SK-N-SH (cell line): ENCODE data around the gene CDCA3. TPM values are rescaled to one million over a fixed set of nuclear protein-coding genes. Genes with fewer than 3 reads are reported as not detected.

ENCODE experiments used
- CTCF ChIA-PET: fragments of 300-600, 350-600 bp; formaldehyde crosslinking; extraction: SDS; loops from one replicate; lab custom pipeline; 2021; lab: Yijun Ruan, JAX
- POLR2A ChIA-PET: fragments of 350-600 bp; sonication (Branson Sonifier 250); formaldehyde crosslinking; extraction: SDS; loops from one replicate; lab custom pipeline; 2020; ENCODE audit warnings: antibody characterized with exemption, inconsistent platforms; lab: Yijun Ruan, JAX
- DNase-seq: peaks from one replicate; pipeline ENCODE4 v3.0.0; 2012
- H2AFZ ChIP-seq: fragments of 200-600 bp; sonication (generic); 2 replicates; pipeline ENCODE4 v1.8.1; 2016; ENCODE audit warnings: antibody characterized with exemption, mild to moderate bottlenecking, low read depth
- H3F3A ChIP-seq: fragments of 200-600 bp; sonication (generic); replicated peaks from 2 replicates; pipeline ENCODE3; 2016; ENCODE audit warnings: antibody characterized with exemption, mild to moderate bottlenecking; ENCODE audit not compliant: insufficient read depth
- H3K27ac ChIP-seq, 2 experiments: fragments of 200-500 bp in 1 of 2; fragments of 200-600 bp in 1 of 2; sonication (Bioruptor generic) in 1 of 2; sonication (generic), shearing (Covaris generic) in 1 of 2; 2 replicates each; pipeline versions ENCODE4 v1.5.1 to v1.6.1; 2014 to 2016; ENCODE audit warnings: low read depth in 2 of 2, inconsistent platforms in 1 of 2, low read length in 1 of 2, mild to moderate bottlenecking in 1 of 2, mixed read lengths in 1 of 2
- H3K27me3 ChIP-seq: fragments of 200-600 bp; sonication (generic), shearing (Covaris generic); 2 replicates; pipeline ENCODE4 v1.6.1; 2016; ENCODE audit warnings: mixed run types; ENCODE audit not compliant: insufficient read depth
- H3K36me3 ChIP-seq, 2 experiments: fragments of 200-500 bp in 1 of 2; fragments of 200-600 bp in 1 of 2; sonication (Bioruptor generic) in 1 of 2; sonication (generic) in 1 of 2; replicated peaks in 1 of 2; 2 replicates each; pipeline versions ENCODE3 to v1.5.1; 2014 to 2016; ENCODE audit warnings: low read length in 1 of 2, mild to moderate bottlenecking in 1 of 2; ENCODE audit not compliant: insufficient read depth in 2 of 2, control insufficient read depth in 1 of 2
- H3K4me1 ChIP-seq, 2 experiments: fragments of 200-500 bp in 1 of 2; fragments of 200-600 bp in 1 of 2; sonication (Bioruptor generic) in 1 of 2; sonication (generic), shearing (Covaris generic) in 1 of 2; 2 replicates each; pipeline versions ENCODE4 v1.5.1 to v1.6.1; 2014 to 2016; ENCODE audit warnings: low read depth in 1 of 2, low read length in 1 of 2, mixed run types in 1 of 2; ENCODE audit not compliant: insufficient read depth in 2 of 2, control insufficient read depth in 1 of 2
- H3K4me2 ChIP-seq: fragments of 200-600 bp; sonication (generic), shearing (Covaris generic); 2 replicates; pipeline ENCODE4 v1.6.1; 2017; ENCODE audit warnings: mixed run types
- H3K4me3 ChIP-seq, 2 experiments: fragments of 200-500 bp in 1 of 2; fragments of 200-600 bp in 1 of 2; sonication (Bioruptor generic) in 1 of 2; sonication (generic), shearing (Covaris generic) in 1 of 2; 2 replicates each; pipeline versions ENCODE4 v1.5.1 to v1.8.1; 2014 to 2016; ENCODE audit warnings: low read depth in 2 of 2, inconsistent platforms in 1 of 2, low read length in 1 of 2, mild to moderate bottlenecking in 1 of 2, mixed read lengths in 1 of 2, moderate library complexity in 1 of 2
- H3K79me2 ChIP-seq: fragments of 200-600 bp; sonication (generic); 2 replicates; pipeline ENCODE4 v1.8.1; 2017; ENCODE audit warnings: mild to moderate bottlenecking; ENCODE audit not compliant: insufficient read depth
- H3K9ac ChIP-seq: fragments of 200-600 bp; sonication (generic); 2 replicates; pipeline ENCODE4 v1.6.1; 2017; ENCODE audit warnings: mixed run types
- H3K9me2 ChIP-seq: fragments of 200-600 bp; sonication (generic); 2 replicates; pipeline ENCODE4 v1.6.1; 2017; ENCODE audit warnings: mixed run types
- H3K9me3 ChIP-seq: fragments of 200-600 bp; sonication (generic); 2 replicates; pipeline ENCODE4 v1.6.1; 2017; ENCODE audit warnings: mixed run types, mild to moderate bottlenecking, moderate library complexity
- H4K20me1 ChIP-seq: fragments of 200-600 bp; sonication (generic); 2 replicates; pipeline ENCODE4 v1.6.1; 2017; ENCODE audit warnings: mild to moderate bottlenecking, mixed run types; ENCODE audit not compliant: insufficient read depth
- CHD2 ChIP-seq: fragments of 150-350 bp; IDR thresholded peaks from 2 replicates; pipeline ENCODE4 v1.6.1; 2018; ENCODE audit warnings: low read length; ENCODE audit not compliant: partially characterized antibody
- CTCF ChIP-seq: fragments of 200-600 bp; sonication (generic); IDR thresholded peaks from 2 replicates; pipeline ENCODE4 v1.6.1; 2017; ENCODE audit warnings: antibody characterized with exemption, mild to moderate bottlenecking, moderate library complexity
- FOSL2 ChIP-seq: IDR thresholded peaks from 2 replicates; pipeline ENCODE4 v1.4.0; 2012; ENCODE audit warnings: low read depth, mild to moderate bottlenecking, moderate library complexity, borderline replicate concordance
- FOXM1 ChIP-seq: IDR thresholded peaks from 2 replicates; pipeline ENCODE4 v1.4.0; 2012; ENCODE audit warnings: low read depth, mild to moderate bottlenecking
- GATA2 ChIP-seq: sonication (generic); formaldehyde crosslinking; IDR thresholded peaks from 2 replicates; pipeline ENCODE4 v1.5.0; 2020; ENCODE audit warnings: mild to moderate bottlenecking, missing genetic modification reagents
- JUND ChIP-seq: IDR thresholded peaks from 2 replicates; pipeline ENCODE4 v1.4.0; 2012
- MAX ChIP-seq: IDR thresholded peaks from 2 replicates; pipeline ENCODE4 v1.4.0; 2012; ENCODE audit warnings: low read depth
- NRF1 ChIP-seq: IDR thresholded peaks from 2 replicates; pipeline ENCODE4 v1.6.1; 2012; ENCODE audit warnings: low read depth, mild to moderate bottlenecking, low read length
- PBX3 ChIP-seq: IDR thresholded peaks from 2 replicates; pipeline ENCODE4; 2012
- RFX5 ChIP-seq: IDR thresholded peaks from 2 replicates; pipeline ENCODE4 v1.6.1; 2012; ENCODE audit warnings: mild to moderate bottlenecking, improper control_type of control experiment, low read length
- RXRA ChIP-seq: IDR thresholded peaks from 2 replicates; pipeline ENCODE4 v1.4.0; 2012; ENCODE audit warnings: low read depth, mild to moderate bottlenecking, borderline replicate concordance
- TCF12 ChIP-seq: IDR thresholded peaks from 2 replicates; pipeline ENCODE4 v1.4.0; 2012
- TEAD4 ChIP-seq: IDR thresholded peaks from 2 replicates; pipeline ENCODE4 v1.4.0; 2012; ENCODE audit warnings: mild to moderate bottlenecking, borderline replicate concordance; ENCODE audit not compliant: insufficient read depth
- USF1 ChIP-seq: IDR thresholded peaks from 2 replicates; pipeline ENCODE4 v1.4.0; 2012; ENCODE audit warnings: low read depth, borderline replicate concordance
- USF2 ChIP-seq: fragments of 150-350 bp; IDR thresholded peaks from 2 replicates; pipeline ENCODE4 v1.6.1; 2017; ENCODE audit warnings: antibody characterized with exemption, low read length, low read depth, borderline replicate concordance
- WGBS: methylation state at CpG from one replicate; pipeline ENCODE4 v1.1.6; 2017; ENCODE audit warnings: low lambda C conversion rate; 5-methylcytosine and 5-hydroxymethylcytosine counted together
- polyA plus RNA-seq, 3 experiments: library from polyadenylated mRNA; depleted of rRNA; stranded (reverse); fragments of >200 nt; gene quantifications; 2 replicates each; pipeline ENCODE4 v1.2.3, GENCODE V29; 2012

CDCA3 gene
- polyA plus RNA-seq, 1 of the 3 experiments (the other 2 are of a cell fraction): 33.0 TPM

- TF ChIP-seq MAX: no peak
Measured at GRCh38 chr12:6836851-6837250, 14.2 kb downstream of the CDCA3 start (continued).

- Histone ChIP-seq H3K36me3 (peaks cover 40 to 74% of the 10 kb centered on the region in 2 experiments), H3K9me3 (no peaks in the 10 kb centered on the region), H3F3A (no peaks in the 10 kb centered on the region), H3K9ac (no peak overlapping the region), H2AFZ (no peak overlapping the region), H4K20me1 (0 out of 2 replicates have a peak, but pooled peaks cover 11% of the 10 kb centered on the region), H3K4me1 (peaks cover 0 to 7% of the 10 kb centered on the region in 2 experiments; a peak in 1 of 4 replicates), H3K4me2 (no peak overlapping the region), H3K79me2 (peaks cover 12% of the 10 kb centered on the region), H3K27ac (no peak overlapping the region), H3K4me3 (no peak overlapping the region), H3K9me2 (no peaks in the 10 kb centered on the region)
- POLR2A ChIA-PET: interaction anchor here (0.6 to 1.4 kb wide), 3 partner anchors 18 to 646 kb away, joined by 3 read pairs; partner anchors contain the start of gene MLF2
- 89% methylated on average over 5 of the region's 5 CpGs for WGBS
- no peak for DNase-seq
- TF ChIP-seq CHD2 (no peak), CTCF (no peak), GATA2 (CRISPR knock-in tag) (no peak), PBX3 (no peak), JUND (no peak), FOXM1 (no peak), RXRA (no peak)
- TF ChIP-seq, all 33 proteins: peak for 0
- CTCF ChIA-PET: interaction anchor here (0.9 to 14.1 kb wide), 11 partner anchors 11 to 267 kb away, joined by 3 to 225 read pairs (median 6); partner anchors contain the start of genes CDCA3, GNB3, GPR162 and MLF2
- no peaks in the 10 kb centered on the region for H3K27me3 ChIP-seq
Measured at GRCh38 chr12:6834873-6835272, 16.2 kb downstream of the CDCA3 start.

GRCh38 chr12:6834254-6834653 is 16.8 kb downstream of the CDCA3 start:
- H3K79me2 ChIP-seq: peaks cover 17% of the 10 kb centered on the region
- no peaks in the 10 kb centered on the region for H3K9me3 ChIP-seq
- no peaks in the 10 kb centered on the region for H3K9me2 ChIP-seq
- 0 out of 2 replicates have a peak, but pooled peaks cover 11% of the 10 kb centered on the region for H4K20me1 ChIP-seq
- no peak overlapping the region for H3K4me2 ChIP-seq
- ChIA-PET POLR2A (interaction anchor here (0.9 kb wide), 1 partner anchor 81 kb away, joined by 3 read pairs; the partner anchor contains the start of gene MLF2), CTCF (interaction anchor here (0.9 to 14.1 kb wide), 9 partner anchors 10 to 266 kb away, joined by 3 to 225 read pairs (median 6); partner anchors contain the start of genes CDCA3, GNB3, GPR162 and MLF2)
- no peak overlapping the region for H3K4me3 ChIP-seq
- H3K9ac ChIP-seq: no peak overlapping the region
- DNase-seq: no peak
- TF ChIP-seq TCF12 (no peak), FOSL2 (no peak), FOXM1 (no peak), RXRA (no peak), TEAD4 (no peak), USF2 (no peak), JUND (no peak), USF1 (no peak), NRF1 (no peak), RFX5 (no peak)
- 100% methylated on average over 1 of the region's 1 CpG for WGBS
- H3K4me1 ChIP-seq: peaks cover 0 to 11% of the 10 kb centered on the region in 2 experiments; a peak in 1 of 4 replicates
- no peak overlapping the region for H2AFZ ChIP-seq
- peaks cover 40 to 68% of the 10 kb centered on the region in 2 experiments for H3K36me3 ChIP-seq
- H3F3A ChIP-seq: no peaks in the 10 kb centered on the region
- H3K27me3 ChIP-seq: no peaks in the 10 kb centered on the region
- H3K27ac ChIP-seq: no peak overlapping the region
